Panc1 (cell line): ENCODE measurements around the gene PITX2. TPM values are rescaled to one million over a fixed set of nuclear protein-coding genes. Genes with fewer than 3 reads are reported as not detected.

Experiments
- ATAC-seq: fragments of 200-7000 bp; cut with Tn5 transposase; 2 replicates; pipeline ENCODE4 v1.9.1; 2020; ENCODE audit warnings: mild to moderate bottlenecking, moderate library complexity
- BruUV-seq: library from RNA; stranded (reverse); fragments of 400-500 nt; replicated peaks from 2 replicates; lab custom pipeline; 2021; lab: Mats Ljungman, UMichigan
- CTCF ChIA-PET: fragments of 300-600 bp; sonication (Branson Sonifier 250); formaldehyde crosslinking; loops from one replicate; lab custom pipeline; 2022; ENCODE audit warnings: antibody characterized with exemption; lab: Charles Lee
- POLR2A ChIA-PET: fragments of 300-600 bp; sonication (Branson Sonifier 250); formaldehyde crosslinking; loops from one replicate; lab custom pipeline; 2022; ENCODE audit warnings: antibody characterized with exemption; lab: Charles Lee
- DNase-seq: peaks from one replicate; pipeline ENCODE4 v3.0.0-alpha.2; 2010; ENCODE audit warnings: low read depth, low spot score
- H3K27ac ChIP-seq: 2 replicates; pipeline ENCODE4 v1.5.1; 2011; ENCODE audit warnings: mild to moderate bottlenecking, low read length, inconsistent platforms
- H3K27me3 ChIP-seq: fragments of 200-500 bp; sonication (Bioruptor generic); 2 replicates; pipeline ENCODE4 v1.6.0; 2014; ENCODE audit warnings: low read length, inconsistent platforms; ENCODE audit not compliant: control insufficient read depth, insufficient read depth
- H3K36me3 ChIP-seq: fragments of 200-500 bp; sonication (Bioruptor generic); 2 replicates; pipeline ENCODE4 v1.5.1; 2014; ENCODE audit warnings: inconsistent platforms, mild to moderate bottlenecking, low read length, moderate library complexity; ENCODE audit not compliant: control insufficient read depth, insufficient read depth
- H3K4me1 ChIP-seq: 2 replicates; pipeline ENCODE4 v1.5.1; 2011; ENCODE audit warnings: inconsistent platforms, mild to moderate bottlenecking, low read length, moderate library complexity; ENCODE audit not compliant: control insufficient read depth, insufficient read depth
- H3K4me3 ChIP-seq, 2 experiments: 2 replicates each; pipeline ENCODE4 v1.5.1; 2011 to 2012; ENCODE audit warnings: low read depth in 2 of 2, low read length in 2 of 2, mild to moderate bottlenecking in 2 of 2, inconsistent platforms in 1 of 2, moderate library complexity in 1 of 2
- H3K9me3 ChIP-seq: fragments of 200-500 bp; sonication (Bioruptor generic); 2 replicates; pipeline ENCODE4 v1.5.1; 2014; ENCODE audit warnings: low read depth, mild to moderate bottlenecking, inconsistent platforms, low read length, moderate library complexity; ENCODE audit not compliant: control insufficient read depth, insufficient read depth
- POLR2AphosphoS5 ChIP-seq: IDR thresholded peaks from 2 replicates; pipeline ENCODE4 v1.6.1; 2012; ENCODE audit warnings: mild to moderate bottlenecking, low read depth, low read length, moderate library complexity
- SIN3A ChIP-seq: IDR thresholded peaks from 2 replicates; pipeline ENCODE4 v1.6.1; 2012; ENCODE audit warnings: low read depth, mild to moderate bottlenecking, low read length, moderate library complexity, borderline replicate concordance; ENCODE audit not compliant: insufficient read depth
- TCF7L2 ChIP-seq: IDR thresholded peaks from 2 replicates; pipeline ENCODE4 v1.6.1; 2011; ENCODE audit warnings: mild to moderate bottlenecking, low read depth, low read length, inconsistent platforms
- in situ Hi-C: cut with HindIII; loops from 2 replicates; pipeline ENCODE4 v1.10.0; 2016; ENCODE audit warnings: low sequenced_read_pairs, low pct_unique_long_range_greater_than_20kb
- intact Hi-C: fragments of 100-400 bp; cut with micrococcal nuclease; formaldehyde crosslinking; loops from one replicate; pipeline ENCODE4 v1.10.0; 2022; ENCODE audit not compliant: unreplicated experiment
- total RNA-seq: library from RNA; stranded (reverse); gene quantifications from one replicate; pipeline ENCODE4 v1.2.1, GENCODE V29; 2021; ENCODE audit not compliant: unreplicated experiment
- TF ChIP-seq, protein P1 (sequence below): fragments of 450-650 bp; IDR thresholded peaks from 2 replicates; pipeline ENCODE4 v1.5.1; 2017; ENCODE audit warnings: mild to moderate bottlenecking
- TF ChIP-seq, protein P2 (sequence below), 2 experiments: IDR thresholded peaks; 2 replicates each; pipeline ENCODE4 v1.6.1; 2011 to 2012; ENCODE audit warnings: low read depth in 2 of 2, control low read depth in 1 of 2, low read length in 1 of 2, mild to moderate bottlenecking in 1 of 2, moderate library complexity in 1 of 2; ENCODE audit not compliant: insufficient read depth in 1 of 2

PITX2 gene
- total RNA-seq, 1 experiment from 2014 or later, result 0.44 TPM

DNA sequence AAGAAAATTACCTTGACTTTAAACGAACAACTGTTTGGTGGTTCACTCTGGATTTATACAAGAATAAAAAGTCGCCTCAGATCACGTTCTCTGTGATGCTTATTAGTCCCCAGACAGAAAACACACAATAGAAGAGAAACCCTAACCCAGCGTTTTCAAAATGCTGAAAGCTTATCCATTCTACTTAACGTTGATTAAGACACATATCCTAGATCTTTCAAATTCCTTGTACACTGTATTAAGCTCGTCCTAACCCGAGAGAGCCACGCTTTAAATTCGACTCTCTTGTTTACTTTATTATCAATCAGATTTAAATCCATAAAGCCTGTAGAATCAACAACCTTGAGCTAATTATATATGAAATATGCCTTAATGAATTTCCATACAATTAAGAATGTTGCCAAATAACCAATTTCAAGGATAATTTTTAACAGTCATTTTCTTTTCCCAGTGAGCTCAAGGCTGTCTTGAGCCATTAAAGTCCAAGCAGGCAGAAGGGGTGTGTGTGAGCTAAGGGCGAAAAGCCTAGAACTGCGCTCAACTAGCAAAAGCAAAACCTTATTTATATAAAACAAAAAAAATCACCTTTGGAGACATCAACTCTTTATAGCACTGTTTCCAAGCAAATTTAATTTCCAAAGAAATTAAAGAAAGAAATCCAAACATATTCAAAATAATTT lies 981 bp upstream of the PITX2 start:
- Histone ChIP-seq H3K27me3 (no peaks in the 10 kb centered on the region), H3K9me3 (no peaks in the 10 kb centered on the region), H3K4me1 (no peaks in the 10 kb centered on the region), H3K27ac (no peak overlapping the region), H3K4me3 (no peak overlapping the region), H3K36me3 (no peaks in the 10 kb centered on the region)
- BruUV-seq, result no TSS peak
- ATAC-seq (no peak), DNase-seq (no peak)
- in situ Hi-C loops (no loop called here), intact Hi-C loops (no loop called here)
- POLR2A ChIA-PET, result no interaction called here
- CTCF ChIA-PET, result no interaction called here
- TF ChIP-seq, protein P1, sequence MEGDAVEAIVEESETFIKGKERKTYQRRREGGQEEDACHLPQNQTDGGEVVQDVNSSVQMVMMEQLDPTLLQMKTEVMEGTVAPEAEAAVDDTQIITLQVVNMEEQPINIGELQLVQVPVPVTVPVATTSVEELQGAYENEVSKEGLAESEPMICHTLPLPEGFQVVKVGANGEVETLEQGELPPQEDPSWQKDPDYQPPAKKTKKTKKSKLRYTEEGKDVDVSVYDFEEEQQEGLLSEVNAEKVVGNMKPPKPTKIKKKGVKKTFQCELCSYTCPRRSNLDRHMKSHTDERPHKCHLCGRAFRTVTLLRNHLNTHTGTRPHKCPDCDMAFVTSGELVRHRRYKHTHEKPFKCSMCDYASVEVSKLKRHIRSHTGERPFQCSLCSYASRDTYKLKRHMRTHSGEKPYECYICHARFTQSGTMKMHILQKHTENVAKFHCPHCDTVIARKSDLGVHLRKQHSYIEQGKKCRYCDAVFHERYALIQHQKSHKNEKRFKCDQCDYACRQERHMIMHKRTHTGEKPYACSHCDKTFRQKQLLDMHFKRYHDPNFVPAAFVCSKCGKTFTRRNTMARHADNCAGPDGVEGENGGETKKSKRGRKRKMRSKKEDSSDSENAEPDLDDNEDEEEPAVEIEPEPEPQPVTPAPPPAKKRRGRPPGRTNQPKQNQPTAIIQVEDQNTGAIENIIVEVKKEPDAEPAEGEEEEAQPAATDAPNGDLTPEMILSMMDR, result no peak
- TF ChIP-seq SIN3A, result no peak

DNA sequence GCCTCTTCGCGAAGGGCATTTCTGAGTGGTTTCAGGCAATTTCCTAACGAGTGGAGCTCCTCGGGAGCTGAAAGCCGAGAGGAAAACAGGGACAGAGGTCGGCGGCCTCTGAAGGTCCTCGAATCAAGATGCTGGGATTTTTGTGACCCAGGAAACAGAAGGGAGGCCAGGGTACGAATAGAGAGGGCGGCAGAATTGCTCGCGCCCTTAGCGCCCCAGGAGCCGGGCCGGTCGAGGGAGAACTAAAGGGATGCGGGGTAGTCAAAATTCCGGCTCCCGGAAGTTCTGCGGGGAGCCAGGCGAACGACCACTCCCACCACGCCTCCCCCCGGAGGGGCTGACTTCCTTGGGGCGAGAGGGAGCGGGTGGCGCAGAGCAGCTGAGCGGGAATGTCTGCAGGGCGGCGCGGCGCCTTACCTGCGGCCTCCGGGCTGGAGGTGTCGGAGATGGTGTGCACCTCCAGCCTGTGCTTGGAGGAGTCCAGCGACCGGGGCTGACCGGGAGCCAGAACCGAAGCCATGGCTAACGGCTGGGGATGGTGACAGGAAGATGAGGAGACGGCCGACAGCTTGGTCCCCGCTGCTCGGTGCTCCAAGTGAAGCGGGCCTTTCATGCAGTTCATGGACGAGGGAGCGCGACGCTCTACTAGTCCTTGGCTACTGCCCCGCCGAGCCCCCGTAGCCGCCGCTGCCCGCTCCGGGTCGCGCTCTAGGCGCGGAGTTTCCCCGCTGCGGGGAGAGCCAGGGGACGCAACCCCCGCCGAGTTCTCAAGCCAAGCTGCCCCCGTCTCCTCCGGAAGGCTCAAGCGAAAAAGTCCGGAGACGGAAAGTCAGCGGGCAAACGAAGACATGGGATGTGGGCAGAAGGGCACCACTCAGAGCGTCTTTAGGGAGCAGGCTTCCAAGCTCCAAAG lies 782 bp downstream of the PITX2 start:
- no peaks in the 10 kb centered on the region for H3K27me3 ChIP-seq
- H3K27ac ChIP-seq, result no peak overlapping the region
- BruUV-seq, result no TSS peak

More for the DNA sequence above, 782 bp downstream of the PITX2 start:
- intact Hi-C loops (no loop called here), in situ Hi-C loops (no loop called here)
- ATAC-seq (no peak), DNase-seq (no peak)
- H3K4me1 ChIP-seq, result no peaks in the 10 kb centered on the region
- H3K4me3 ChIP-seq, result no peak overlapping the region
- no peak for TF ChIP-seq TCF7L2
- no peak for TF ChIP-seq SIN3A
- TF ChIP-seq, protein P2, sequence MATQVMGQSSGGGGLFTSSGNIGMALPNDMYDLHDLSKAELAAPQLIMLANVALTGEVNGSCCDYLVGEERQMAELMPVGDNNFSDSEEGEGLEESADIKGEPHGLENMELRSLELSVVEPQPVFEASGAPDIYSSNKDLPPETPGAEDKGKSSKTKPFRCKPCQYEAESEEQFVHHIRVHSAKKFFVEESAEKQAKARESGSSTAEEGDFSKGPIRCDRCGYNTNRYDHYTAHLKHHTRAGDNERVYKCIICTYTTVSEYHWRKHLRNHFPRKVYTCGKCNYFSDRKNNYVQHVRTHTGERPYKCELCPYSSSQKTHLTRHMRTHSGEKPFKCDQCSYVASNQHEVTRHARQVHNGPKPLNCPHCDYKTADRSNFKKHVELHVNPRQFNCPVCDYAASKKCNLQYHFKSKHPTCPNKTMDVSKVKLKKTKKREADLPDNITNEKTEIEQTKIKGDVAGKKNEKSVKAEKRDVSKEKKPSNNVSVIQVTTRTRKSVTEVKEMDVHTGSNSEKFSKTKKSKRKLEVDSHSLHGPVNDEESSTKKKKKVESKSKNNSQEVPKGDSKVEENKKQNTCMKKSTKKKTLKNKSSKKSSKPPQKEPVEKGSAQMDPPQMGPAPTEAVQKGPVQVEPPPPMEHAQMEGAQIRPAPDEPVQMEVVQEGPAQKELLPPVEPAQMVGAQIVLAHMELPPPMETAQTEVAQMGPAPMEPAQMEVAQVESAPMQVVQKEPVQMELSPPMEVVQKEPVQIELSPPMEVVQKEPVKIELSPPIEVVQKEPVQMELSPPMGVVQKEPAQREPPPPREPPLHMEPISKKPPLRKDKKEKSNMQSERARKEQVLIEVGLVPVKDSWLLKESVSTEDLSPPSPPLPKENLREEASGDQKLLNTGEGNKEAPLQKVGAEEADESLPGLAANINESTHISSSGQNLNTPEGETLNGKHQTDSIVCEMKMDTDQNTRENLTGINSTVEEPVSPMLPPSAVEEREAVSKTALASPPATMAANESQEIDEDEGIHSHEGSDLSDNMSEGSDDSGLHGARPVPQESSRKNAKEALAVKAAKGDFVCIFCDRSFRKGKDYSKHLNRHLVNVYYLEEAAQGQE (IDR thresholded peaks at IDR 0.05; ENCODE audit: insufficient read depth in 1 of 2, low read depth in 2 of 2, low read length in 1 of 2), result no peak
- TF ChIP-seq POLR2AphosphoS5, result no peak
- no peaks in the 10 kb centered on the region for H3K36me3 ChIP-seq
- POLR2A ChIA-PET, result interaction anchor here (0.6 kb wide), 1 partner anchor 913 kb away, joined by 4 read pairs; no protein-coding TSS in a partner anchor
- H3K9me3 ChIP-seq, result no peaks in the 10 kb centered on the region
- CTCF ChIA-PET, result no interaction called here
